ENCODE measurements around the gene MALRD1.

- TF ChIP-seq, protein P1, sequence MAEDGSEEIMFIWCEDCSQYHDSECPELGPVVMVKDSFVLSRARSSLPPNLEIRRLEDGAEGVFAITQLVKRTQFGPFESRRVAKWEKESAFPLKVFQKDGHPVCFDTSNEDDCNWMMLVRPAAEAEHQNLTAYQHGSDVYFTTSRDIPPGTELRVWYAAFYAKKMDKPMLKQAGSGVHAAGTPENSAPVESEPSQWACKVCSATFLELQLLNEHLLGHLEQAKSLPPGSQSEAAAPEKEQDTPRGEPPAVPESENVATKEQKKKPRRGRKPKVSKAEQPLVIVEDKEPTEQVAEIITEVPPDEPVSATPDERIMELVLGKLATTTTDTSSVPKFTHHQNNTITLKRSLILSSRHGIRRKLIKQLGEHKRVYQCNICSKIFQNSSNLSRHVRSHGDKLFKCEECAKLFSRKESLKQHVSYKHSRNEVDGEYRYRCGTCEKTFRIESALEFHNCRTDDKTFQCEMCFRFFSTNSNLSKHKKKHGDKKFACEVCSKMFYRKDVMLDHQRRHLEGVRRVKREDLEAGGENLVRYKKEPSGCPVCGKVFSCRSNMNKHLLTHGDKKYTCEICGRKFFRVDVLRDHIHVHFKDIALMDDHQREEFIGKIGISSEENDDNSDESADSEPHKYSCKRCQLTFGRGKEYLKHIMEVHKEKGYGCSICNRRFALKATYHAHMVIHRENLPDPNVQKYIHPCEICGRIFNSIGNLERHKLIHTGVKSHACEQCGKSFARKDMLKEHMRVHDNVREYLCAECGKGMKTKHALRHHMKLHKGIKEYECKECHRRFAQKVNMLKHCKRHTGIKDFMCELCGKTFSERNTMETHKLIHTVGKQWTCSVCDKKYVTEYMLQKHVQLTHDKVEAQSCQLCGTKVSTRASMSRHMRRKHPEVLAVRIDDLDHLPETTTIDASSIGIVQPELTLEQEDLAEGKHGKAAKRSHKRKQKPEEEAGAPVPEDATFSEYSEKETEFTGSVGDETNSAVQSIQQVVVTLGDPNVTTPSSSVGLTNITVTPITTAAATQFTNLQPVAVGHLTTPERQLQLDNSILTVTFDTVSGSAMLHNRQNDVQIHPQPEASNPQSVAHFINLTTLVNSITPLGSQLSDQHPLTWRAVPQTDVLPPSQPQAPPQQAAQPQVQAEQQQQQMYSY (CRISPR knock-in tag; IDR thresholded peaks at IDR 0.05), result no peak
- TF ChIP-seq TCF7 (CRISPR knock-in tag; IDR thresholded peaks at IDR 0.05; ENCODE audit: low read depth), result no peak
- no peak for TF ChIP-seq CTCF (IDR thresholded peaks at IDR 0.05)
- TF ChIP-seq CREM (CRISPR knock-in tag; IDR thresholded peaks at IDR 0.05), result no peak
- TF ChIP-seq FOXJ3 (CRISPR knock-in tag; IDR thresholded peaks at IDR 0.05; ENCODE audit: borderline replicate concordance), result no peak
- TF ChIP-seq RELA (CRISPR knock-in tag; IDR thresholded peaks at IDR 0.05; ENCODE audit: borderline replicate concordance), result no peak
- TF ChIP-seq ZNF232 (CRISPR knock-in tag; IDR thresholded peaks at IDR 0.05), result no peak
- TF ChIP-seq, protein P2, sequence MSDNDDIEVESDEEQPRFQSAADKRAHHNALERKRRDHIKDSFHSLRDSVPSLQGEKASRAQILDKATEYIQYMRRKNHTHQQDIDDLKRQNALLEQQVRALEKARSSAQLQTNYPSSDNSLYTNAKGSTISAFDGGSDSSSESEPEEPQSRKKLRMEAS (CRISPR knock-in tag; IDR thresholded peaks at IDR 0.05), result no peak
Observed at GRCh38 chr10:19663344-19663743, 614.7 kb downstream of the MALRD1 start.
